D721Med (cell line): ENCODE results near the gene SAMHD1.
"Not testable (repeated sequence)": the region's sequence is repeated elsewhere in the genome, so short reads cannot be mapped to it uniquely, and the experiment has no call there.

ENCODE experiments used
- DNase-seq: peaks from one replicate; pipeline ENCODE4 v3.0.0; 2011; ENCODE audit warnings: low spot score; ENCODE audit not compliant: insufficient read length
- FAIRE-seq: peaks from 2 replicates; lab custom pipeline; 2011; peaks lifted over from hg19 to GRCh38; lab: Jason Lieb, UNC
- TF ChIP-seq, protein P1 (sequence below): IDR thresholded peaks from 2 replicates; pipeline ENCODE4 v1.5.1; 2012; ENCODE audit warnings: mild to moderate bottlenecking, control low read depth; ENCODE audit not compliant: insufficient read depth; ENCODE audit errors: missing control alignments

The SAMHD1 gene

DNA sequence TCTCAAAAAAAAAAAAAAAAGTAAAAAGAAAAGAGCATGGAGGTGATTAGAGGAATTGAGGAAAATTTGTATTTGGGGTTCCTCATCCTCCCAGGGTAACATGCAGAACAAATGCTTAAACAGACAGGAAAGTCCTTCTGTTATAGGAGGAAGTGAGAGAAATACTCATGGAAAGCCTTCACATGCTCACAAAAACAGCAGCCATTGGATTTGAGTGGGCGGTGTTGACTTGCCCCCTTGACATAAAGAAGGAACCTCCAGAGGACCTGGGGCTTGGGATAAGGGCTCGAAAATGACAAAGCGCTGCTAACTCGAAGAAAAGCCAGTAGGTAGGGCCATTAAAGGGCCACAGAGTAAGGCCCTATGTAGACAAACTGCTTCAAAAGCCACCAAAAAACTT lies 17.5 kb upstream of the SAMHD1 start:
- DNase-seq (no peak), FAIRE-seq (no peak)
- TF ChIP-seq, protein P1, sequence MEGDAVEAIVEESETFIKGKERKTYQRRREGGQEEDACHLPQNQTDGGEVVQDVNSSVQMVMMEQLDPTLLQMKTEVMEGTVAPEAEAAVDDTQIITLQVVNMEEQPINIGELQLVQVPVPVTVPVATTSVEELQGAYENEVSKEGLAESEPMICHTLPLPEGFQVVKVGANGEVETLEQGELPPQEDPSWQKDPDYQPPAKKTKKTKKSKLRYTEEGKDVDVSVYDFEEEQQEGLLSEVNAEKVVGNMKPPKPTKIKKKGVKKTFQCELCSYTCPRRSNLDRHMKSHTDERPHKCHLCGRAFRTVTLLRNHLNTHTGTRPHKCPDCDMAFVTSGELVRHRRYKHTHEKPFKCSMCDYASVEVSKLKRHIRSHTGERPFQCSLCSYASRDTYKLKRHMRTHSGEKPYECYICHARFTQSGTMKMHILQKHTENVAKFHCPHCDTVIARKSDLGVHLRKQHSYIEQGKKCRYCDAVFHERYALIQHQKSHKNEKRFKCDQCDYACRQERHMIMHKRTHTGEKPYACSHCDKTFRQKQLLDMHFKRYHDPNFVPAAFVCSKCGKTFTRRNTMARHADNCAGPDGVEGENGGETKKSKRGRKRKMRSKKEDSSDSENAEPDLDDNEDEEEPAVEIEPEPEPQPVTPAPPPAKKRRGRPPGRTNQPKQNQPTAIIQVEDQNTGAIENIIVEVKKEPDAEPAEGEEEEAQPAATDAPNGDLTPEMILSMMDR = no peak

DNA sequence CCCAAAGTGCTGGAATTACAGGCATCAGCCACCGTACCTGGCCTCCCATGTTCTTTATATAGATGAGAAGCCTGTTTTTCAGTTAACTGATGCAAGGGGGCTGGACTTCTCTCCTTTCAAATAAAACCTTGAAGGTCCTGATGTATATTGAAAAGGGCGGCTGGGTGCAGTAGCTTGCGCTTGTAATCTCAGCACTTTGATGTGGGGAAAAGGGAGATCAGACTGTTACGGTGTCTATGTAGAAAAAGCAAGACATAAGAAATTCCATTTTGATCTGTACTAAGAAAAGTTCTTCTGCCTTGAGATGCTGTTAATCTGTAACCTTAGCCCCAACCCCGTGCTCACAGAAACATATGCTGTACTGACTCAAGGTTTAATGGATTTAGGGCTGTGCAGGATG lies 16.1 kb upstream of the SAMHD1 start:
- no peak for DNase-seq
- FAIRE-seq = no peak
- TF ChIP-seq, protein P1 = no peak

DNA sequence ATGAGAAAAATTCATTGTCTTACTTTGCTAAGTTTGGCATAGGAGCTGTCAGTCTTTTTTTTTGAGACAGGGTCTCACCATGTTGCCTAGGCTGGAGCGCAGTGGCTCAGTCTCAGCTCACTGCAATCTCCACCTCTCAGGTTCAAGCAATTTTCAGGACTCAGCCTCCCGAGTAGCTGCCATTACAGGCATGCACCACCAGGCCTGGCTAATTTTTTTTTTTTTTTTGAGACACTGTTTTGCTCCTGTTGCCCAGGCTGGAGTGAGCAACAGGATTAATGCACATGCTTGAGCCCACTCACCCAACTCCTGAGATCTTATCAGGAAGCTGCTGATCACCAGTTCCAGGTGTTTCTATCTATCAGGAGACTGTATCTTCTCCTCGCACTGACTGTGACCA lies 15.5 kb upstream of the SAMHD1 start:
- not testable (repeated sequence) for FAIRE-seq, DNase-seq

DNA sequence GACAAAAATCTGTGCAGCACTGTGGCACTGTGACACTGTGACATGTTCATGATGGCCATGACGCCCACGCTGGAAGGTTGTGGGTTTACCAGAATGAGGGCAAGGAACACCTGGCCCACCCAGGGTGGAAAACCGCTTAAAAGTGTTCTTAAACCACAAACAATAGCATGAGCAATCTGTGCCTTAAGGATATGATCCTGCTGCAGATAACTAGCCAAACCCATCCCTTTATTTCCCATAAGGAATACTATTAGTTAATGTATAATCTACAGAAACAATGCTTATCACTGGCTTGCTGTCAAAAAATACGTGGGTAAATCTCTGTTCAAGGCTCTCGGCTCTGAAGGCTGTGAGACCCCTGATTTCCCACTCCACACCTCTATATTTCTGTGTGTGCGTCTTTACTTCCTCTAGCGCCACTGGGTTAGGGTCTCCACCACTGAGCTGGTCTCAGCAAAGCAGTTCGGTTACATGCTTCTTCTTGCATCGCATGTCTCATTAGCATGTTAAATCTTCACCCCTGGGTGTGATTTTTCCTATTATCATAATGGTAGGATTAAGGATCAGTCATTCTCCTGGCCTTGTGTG lies 10.9 kb upstream of the SAMHD1 start:
- DNase-seq, FAIRE-seq: not testable (repeated sequence)

DNA sequence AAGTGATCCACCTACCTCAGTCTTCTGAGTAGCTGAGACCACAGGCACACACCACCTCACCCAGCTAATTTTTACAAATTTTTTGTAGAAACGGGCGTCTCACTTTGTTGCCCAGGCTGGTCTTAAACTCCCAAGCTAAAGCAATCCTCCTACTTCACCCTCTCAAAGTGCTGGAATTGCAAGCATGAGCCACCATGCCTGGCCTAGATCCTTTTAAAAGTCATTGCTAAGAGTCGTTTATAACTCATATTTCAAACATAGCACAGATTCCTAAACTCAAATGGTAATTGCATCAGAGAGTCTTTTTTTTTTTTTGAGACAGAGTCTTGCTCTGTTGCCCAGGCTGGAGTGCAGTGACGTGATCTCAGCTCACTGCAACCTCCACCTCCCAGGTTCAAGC lies 7.7 kb upstream of the SAMHD1 start:
- DNase-seq (no peak), FAIRE-seq (no peak)
- TF ChIP-seq, protein P1 = no peak

DNA sequence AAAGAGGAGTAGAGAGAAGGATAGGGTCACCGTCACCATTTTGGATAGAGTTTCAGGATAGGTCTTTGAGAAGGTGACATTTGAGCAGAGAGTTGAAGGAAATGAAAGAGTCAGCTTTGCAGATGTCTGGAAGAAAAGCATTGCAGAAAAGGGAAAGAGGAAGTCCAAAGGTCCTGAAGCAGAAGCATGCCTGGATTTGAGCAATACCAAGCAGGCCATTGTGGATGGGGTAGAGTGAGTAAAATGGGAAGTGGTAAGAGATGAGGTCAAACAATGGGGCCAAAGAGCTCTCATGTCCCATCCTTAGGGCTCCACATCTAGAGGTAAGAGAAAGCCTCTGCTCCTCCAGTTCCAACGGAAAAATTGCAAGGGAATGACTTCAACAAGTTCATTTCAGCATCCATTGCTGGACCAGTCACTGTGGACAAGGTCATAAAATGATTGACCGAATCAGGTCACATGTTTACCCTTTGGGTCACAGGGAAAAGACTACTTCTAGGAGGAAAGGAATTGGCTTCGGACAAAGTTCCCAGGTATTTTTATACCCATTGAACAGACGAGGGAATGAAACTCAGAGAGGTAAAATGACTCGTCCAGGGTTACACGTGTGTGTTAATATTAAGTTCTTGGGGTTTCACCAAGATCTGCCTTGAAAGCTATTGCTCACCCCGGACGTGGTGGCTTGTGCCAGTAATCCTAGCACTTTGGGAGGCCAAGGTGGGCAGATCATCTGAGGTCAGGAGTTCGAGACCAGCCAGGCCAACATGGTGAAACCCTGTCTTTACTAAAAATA lies 6.6 kb upstream of the SAMHD1 start:
- TF ChIP-seq, protein P1 = no peak
- DNase-seq (no peak), FAIRE-seq (no peak)

DNA sequence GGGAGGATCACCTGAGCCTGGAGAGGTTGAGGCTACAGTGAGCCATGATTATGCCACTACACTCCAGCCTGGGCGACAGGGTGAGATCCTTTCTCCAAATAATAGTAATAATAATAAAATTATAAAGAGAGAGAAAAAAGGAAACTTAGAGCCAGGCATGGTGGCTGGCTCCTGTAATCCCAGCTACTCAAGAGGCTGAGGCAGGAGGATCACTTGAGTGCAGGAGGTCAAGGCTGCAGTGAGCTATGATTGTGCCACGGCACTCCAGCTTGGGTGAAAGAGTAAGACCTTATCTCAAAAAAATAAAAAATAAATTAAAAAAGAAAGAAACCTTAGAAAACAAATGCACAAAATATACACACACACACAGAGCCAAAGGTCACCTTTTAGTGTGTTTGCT lies 5.2 kb upstream of the SAMHD1 start:
- TF ChIP-seq, protein P1 = no peak
- FAIRE-seq = no peak
- DNase-seq = no peak

DNA sequence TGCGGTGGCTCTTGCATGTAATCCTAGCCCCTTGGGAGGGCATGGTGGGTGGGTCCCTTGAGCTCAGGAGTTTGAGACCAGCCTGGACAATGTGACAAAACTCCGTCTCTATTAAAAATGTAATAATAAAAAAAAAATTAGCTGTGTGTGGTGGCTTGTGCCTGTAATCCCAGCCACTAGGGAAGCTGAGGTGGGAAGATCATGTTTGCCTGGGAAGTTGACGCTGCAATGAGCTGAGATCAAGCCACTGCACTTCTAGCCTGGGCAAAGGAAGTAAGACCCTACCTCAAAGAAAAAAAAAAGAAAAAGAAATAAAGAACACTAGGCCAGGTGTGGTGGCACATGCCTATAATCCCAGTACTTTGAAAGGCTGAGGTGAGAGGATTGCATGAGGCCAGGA lies 4.5 kb upstream of the SAMHD1 start:
- TF ChIP-seq, protein P1 = no peak
- DNase-seq (no peak), FAIRE-seq (no peak)
